Measurements from ENCODE around the gene CFAP77. TPM values are rescaled to one million over a fixed set of nuclear protein-coding genes. Genes with fewer than 3 reads are reported as not detected.

Gene CFAP77
- total and polyA plus RNA-seq, 2 of the 4 experiments (the other 2 are of a cell fraction): not detected

- POLR2A ChIA-PET (ENCODE audit: unreplicated experiment): no interaction called here
- peaks cover 16% of the 10 kb centered on the region for H3K27me3 ChIP-seq (ENCODE audit: control insufficient read depth, insufficient read depth, low read length)
- no peak overlapping the region for H2BK15ac ChIP-seq (ENCODE audit: low read depth, low read length)
These were observed 2.8 kb upstream of the CFAP77 start for GRCh38 chr9:132407196-132407595.

More at GRCh38 chr9:132407196-132407595, 2.8 kb upstream of the CFAP77 start:
- Histone ChIP-seq H3K14ac (replicated peaks; ENCODE audit: low read depth, low read length) (no peak overlapping the region), H3K79me1 (ENCODE audit: low read depth in 1 of 2, low read length in 2 of 2) (peaks cover 20 to 23% of the 10 kb centered on the region in 2 experiments), H4K91ac (ENCODE audit: insufficient read depth, low read depth, low read length) (no peak overlapping the region), H3K36me3 (ENCODE audit: control insufficient read depth, insufficient read depth, low read length) (no peaks in the 10 kb centered on the region; the same call in 1 of the 2 replicates), H3K9ac (ENCODE audit: low read depth, low read length) (no peak overlapping the region), H3K9me3 (ENCODE audit: control insufficient read depth, insufficient read depth, low read length) (no peaks in the 10 kb centered on the region), H4K20me1 (ENCODE audit: insufficient read depth, low read length) (no peaks in the 10 kb centered on the region), H3K9me1 (ENCODE audit: insufficient read depth, low read length) (peaks cover 7% of the 10 kb centered on the region; the same call in 1 of the 2 replicates), H3K56ac (ENCODE audit: extremely low read depth, insufficient read depth, low read length) (no peak overlapping the region), H3K4me3 (ENCODE audit: insufficient read depth, low read depth, low read length) (no peak overlapping the region), H3K4me1 (ENCODE audit: control insufficient read depth, insufficient read depth, low read length) (no peaks in the 10 kb centered on the region; the same call in 1 of the 2 replicates), H3K27ac (ENCODE audit: insufficient read depth, low read length) (no peak overlapping the region), H3K23ac (ENCODE audit: low read depth, low read length) (no peak overlapping the region), H3K4me2 (ENCODE audit: low read depth, low read length) (peak overlapping the region; percentile 84; the same call in 1 of the 2 replicates), H4K5ac (ENCODE audit: low read depth, low read length) (peak overlapping the region; percentile 88), H2AFZ (replicated peaks; ENCODE audit: low read length, poor library complexity) (peak overlapping the region; percentile 99), H2BK5ac (ENCODE audit: low read depth, low read length, poor library complexity, severe bottlenecking) (no peak overlapping the region), H3K18ac (ENCODE audit: low read depth, low read length) (no peak overlapping the region), H2BK120ac (ENCODE audit: low read depth, low read length) (no peak overlapping the region), H4K8ac (ENCODE audit: low read depth in 2 of 2, low read length in 2 of 2) (peak overlapping the region; percentile 92 to 100), H2AK9ac (replicated peaks; ENCODE audit: low read depth, low read length, poor library complexity) (no peak overlapping the region), H3K4ac (ENCODE audit: low read depth, low read length) (peak overlapping the region; percentile 21; the same call in 1 of the 2 replicates), H2BK20ac (ENCODE audit: low read depth, low read length) (no peak overlapping the region), H2AK5ac (ENCODE audit: low read depth, low read length) (no peak overlapping the region)
- dilution Hi-C loops (cut with HindIII; ENCODE audit: low sequenced_read_pairs, unreplicated experiment): no loop called here
- intact Hi-C loops (cut with micrococcal nuclease): no loop called here
- BruUV-seq (replicated peaks): no TSS peak
- no CpG with 5 or more reads among the region's 2 CpGs for WGBS, 2 experiments (ENCODE audit: extremely low coverage in 2 of 2, insufficient read length in 1 of 2)
- in situ Hi-C loops (cut with MboI; ENCODE audit: low sequenced_read_pairs): no loop called here
- no peak for ATAC-seq (ENCODE audit: low read depth)
- DNase-seq: no peak
- TF ChIP-seq RAD21 (IDR thresholded peaks at IDR 0.05; ENCODE audit: low read length) (no peak), SMC3 (IDR thresholded peaks at IDR 0.05; ENCODE audit: low read depth, low read length) (no peak), BHLHE40 (IDR thresholded peaks at IDR 0.05; ENCODE audit: low read depth, low read length) (no peak), CHD1 (IDR thresholded peaks at IDR 0.05; ENCODE audit: low read depth, low read length) (no peak), RFX5 (IDR thresholded peaks at IDR 0.05; ENCODE audit: low read depth, low read length) (no peak), CTCF (conservative IDR thresholded peaks at IDR 0.05; ENCODE audit: low read depth, low read length) (no peak), MAZ (IDR thresholded peaks at IDR 0.05; ENCODE audit: borderline replicate concordance, low read depth, low read length) (no peak), NFE2L2 (IDR thresholded peaks at IDR 0.05; ENCODE audit: low read depth, low read length) (no peak), MXI1 (IDR thresholded peaks at IDR 0.05; ENCODE audit: borderline replicate concordance, low read depth, low read length) (no peak), FOS (IDR thresholded peaks at IDR 0.05; ENCODE audit: low read depth, low read length) (no peak), POLR2A (IDR thresholded peaks at IDR 0.05; ENCODE audit: low read depth, low read length) (no peak), ELK1 (IDR thresholded peaks at IDR 0.05; ENCODE audit: borderline replicate concordance, low read depth, low read length) (no peak)
- CTCF ChIA-PET: no interaction called here
